ELR (cell line): ENCODE measurements around the gene LPXN.
"Not testable (repeated sequence)": the region's sequence is repeated elsewhere in the genome, so short reads cannot be mapped to it uniquely, and the experiment has no call there.

Experiments used
- DNase-seq: peaks from one replicate; pipeline ENCODE4 v3.0.0-alpha.2; 2015; ENCODE audit warnings: low read depth

Gene LPXN

GRCh38 chr11:58579192-58580129 is 3.8 kb upstream of the LPXN start:
- DNase-seq = peak; percentile 93

GRCh38 chr11:58578635-58579191 is 3.1 kb upstream of the LPXN start, which contains the start of gene ZFP91:
Gene ZFP91, plus strand, starts transcription at chr11:58579063. Its CDS starts 219 bp downstream, at chr11:58579282.
- DNase-seq = peak; percentile 98

DNA sequence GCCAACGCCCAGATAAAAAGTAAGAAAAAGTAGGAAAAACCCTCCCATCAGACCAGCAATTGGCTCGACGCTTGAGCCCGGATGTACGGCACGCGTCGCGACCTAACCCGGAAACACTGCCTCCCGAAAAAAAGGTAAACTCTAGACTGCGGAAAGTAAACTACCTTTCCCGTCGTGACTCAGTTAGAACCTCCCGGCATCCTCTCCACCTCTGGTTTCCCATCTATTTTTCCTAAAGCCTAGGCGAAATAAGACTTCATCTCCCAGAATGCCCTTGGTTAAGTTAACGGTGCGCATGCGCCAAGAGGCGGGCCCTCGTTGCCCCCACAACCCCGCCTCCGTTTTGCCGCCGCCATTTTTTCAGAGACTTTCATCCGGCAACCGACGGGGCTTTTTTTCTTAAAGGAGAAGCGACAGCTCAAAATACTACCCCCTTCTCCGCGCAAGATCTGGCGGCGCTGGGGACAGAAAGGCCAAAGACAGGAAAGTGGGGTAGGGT is 2.5 kb upstream of the LPXN start:
- peak; percentile 98 for DNase-seq

GRCh38 chr11:58577555-58578135 is 2.0 kb upstream of the LPXN start:
- DNase-seq = peak; percentile 95

GRCh38 chr11:58576887-58577471 is 1.3 kb upstream of the LPXN start:
- DNase-seq = peak; percentile 69

GRCh38 chr11:58574881-58575280 is 775 bp downstream of the LPXN start:
- peak; percentile 73 for DNase-seq

- DNase-seq = peak; percentile 95
Measured at GRCh38 chr11:58573451-58574104, 2.1 kb downstream of the LPXN start.

GRCh38 chr11:58572906-58573305 is 2.8 kb downstream of the LPXN start:
- not testable (repeated sequence) for DNase-seq

GRCh38 chr11:58567889-58568512 is 7.7 kb downstream of the LPXN start:
- peak; percentile 76 for DNase-seq

- DNase-seq = no peak
Measured at GRCh38 chr11:58564231-58564630, 11.4 kb downstream of the LPXN start.

- DNase-seq = no peak
Measured at GRCh38 chr11:58562375-58562800, 13.3 kb downstream of the LPXN start.

DNA sequence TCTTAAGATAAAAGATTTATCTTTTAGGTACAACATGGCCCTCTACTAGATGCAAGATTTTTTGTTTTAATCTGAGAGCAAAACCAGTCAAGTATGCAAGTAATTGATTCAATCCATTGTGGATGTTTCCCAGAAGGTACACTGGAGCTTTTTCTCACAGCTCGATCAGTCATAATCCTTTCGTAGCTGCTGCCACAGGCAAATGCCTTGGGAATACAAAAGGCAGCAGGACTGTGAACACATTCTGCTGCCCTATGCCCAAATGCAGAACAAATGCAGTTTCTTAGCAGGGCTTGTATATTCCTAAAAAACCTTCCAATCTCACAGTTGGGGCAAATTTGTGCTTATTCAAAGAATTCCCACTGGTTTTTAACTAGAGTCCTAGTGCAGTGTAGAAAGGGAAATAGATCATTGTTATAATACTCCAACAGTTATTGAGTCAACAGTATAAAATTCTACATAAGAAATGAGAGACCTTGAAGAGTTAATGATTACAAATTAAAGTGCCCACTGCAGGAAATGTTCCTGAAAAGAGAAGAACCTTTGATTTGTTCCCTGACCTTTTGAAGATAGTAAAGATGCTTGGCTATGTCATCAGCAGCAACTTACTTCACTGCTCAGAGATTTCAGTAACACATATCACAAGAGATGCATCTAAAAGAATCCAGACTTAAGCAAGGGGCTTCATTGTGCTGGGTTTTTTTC is 14.1 kb downstream of the LPXN start:
- no peak for DNase-seq

GRCh38 chr11:58560842-58561241 is 14.8 kb downstream of the LPXN start:
- no peak for DNase-seq

GRCh38 chr11:58549644-58550043 is 26.0 kb downstream of the LPXN start:
- no peak for DNase-seq

DNA sequence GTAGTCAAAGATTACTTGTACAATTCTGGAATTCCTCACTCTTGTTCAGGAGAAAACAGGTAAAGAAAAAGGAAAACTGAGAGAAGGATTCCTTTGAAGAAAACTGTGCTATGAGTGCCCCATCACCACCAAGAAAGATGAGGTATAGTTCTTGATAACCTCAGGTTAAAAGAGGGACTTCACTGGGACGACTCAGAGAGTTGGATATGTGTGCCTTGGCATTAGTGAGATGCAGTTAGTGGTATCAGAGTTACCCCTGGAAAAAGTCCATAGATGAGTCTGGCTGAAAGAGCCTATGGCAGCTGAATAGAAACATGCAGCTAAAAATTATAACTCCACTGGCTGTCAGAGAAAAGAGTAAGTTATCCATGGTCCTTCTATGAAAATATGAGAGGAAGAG is 28.8 kb downstream of the LPXN start:
- DNase-seq = no peak

DNA sequence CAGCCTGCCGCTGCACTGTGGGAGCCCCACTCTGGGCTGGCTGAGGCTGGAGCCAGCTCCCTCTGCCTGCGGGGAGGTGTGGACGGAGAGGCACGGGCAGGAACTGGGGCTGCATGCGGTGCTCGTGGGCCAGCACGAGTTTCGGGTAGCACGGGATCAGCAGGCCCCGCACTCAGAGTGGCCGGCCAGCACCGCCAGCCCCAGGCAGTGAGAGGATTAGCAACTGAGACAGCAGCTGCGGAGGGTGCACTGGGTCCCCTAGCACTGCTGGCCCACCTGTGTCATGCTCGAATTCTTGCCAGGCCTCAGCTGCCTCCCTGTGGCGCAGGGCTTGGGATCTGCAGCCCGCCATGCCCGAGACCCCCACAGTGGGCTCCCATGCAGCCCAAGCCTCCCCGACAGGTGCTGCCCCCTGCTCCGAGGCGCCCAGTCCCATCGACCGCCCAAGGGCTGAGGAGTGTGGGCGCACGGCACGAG is 43.8 kb downstream of the LPXN start:
- DNase-seq = no peak

- no peak for DNase-seq
Measured at GRCh38 chr11:58530236-58530635, 45.4 kb downstream of the LPXN start.

- no peak for DNase-seq
Measured at GRCh38 chr11:58527429-58527828, 48.2 kb downstream of the LPXN start.

- no peak for DNase-seq
Measured at GRCh38 chr11:58526721-58527120, 48.9 kb downstream of the LPXN start.

- DNase-seq = no peak
Measured at GRCh38 chr11:58525037-58525614, 50.5 kb downstream of the LPXN start.
